K562 (cell line): Measurements from ENCODE around the gene ECI1. TPM values are rescaled to one million over a fixed set of nuclear protein-coding genes. Genes with fewer than 3 reads are reported as not detected.

Experiments
- CBFB ChIP-seq: sonication (generic); formaldehyde crosslinking; IDR thresholded peaks from 2 replicates; pipeline ENCODE4 v1.4.0; 2020; ENCODE audit warnings: mild to moderate bottlenecking, missing genetic modification reagents
- CCNT2 ChIP-seq: IDR thresholded peaks from 2 replicates; pipeline ENCODE4 v1.6.1; 2011; ENCODE audit warnings: borderline replicate concordance, low read depth, mild to moderate bottlenecking, moderate library complexity, mixed read lengths, low read length; ENCODE audit not compliant: insufficient read length; ENCODE audit errors: extremely low read depth
- CREBBP ChIP-seq: IDR thresholded peaks from one replicate; pipeline ENCODE4 v1.6.1; 2012; ENCODE audit warnings: low read depth, mild to moderate bottlenecking, control low read depth, inconsistent platforms, low read length
- FOSL1 ChIP-seq: fragments of 200-800 bp; sonication (Bioruptor generic); conservative IDR thresholded peaks from 2 replicates; pipeline ENCODE4 v1.6.1; 2016; ENCODE audit warnings: missing genetic modification characterization, missing compliant biosample characterization
- HIVEP1 ChIP-seq: fragments of 250-450 bp; sonication (Bioruptor Pico); IDR thresholded peaks from 2 replicates; pipeline ENCODE4 v1.4.0; 2020; ENCODE audit warnings: mild to moderate bottlenecking
- KDM4B ChIP-seq, 2 experiments: fragments of 450-650 bp in 1 of 2; sonication (generic) in 1 of 2; IDR thresholded peaks; 2 replicates each; pipeline ENCODE4 v1.6.1; 2016 to 2017; ENCODE audit warnings: borderline replicate concordance in 2 of 2, antibody characterized with exemption in 1 of 2, low read depth in 1 of 2, mild to moderate bottlenecking in 1 of 2
- MTA3 ChIP-seq: fragments of 450-650 bp; formaldehyde crosslinking; IDR thresholded peaks from 2 replicates; pipeline ENCODE4 v1.6.1; 2017; ENCODE audit warnings: mild to moderate bottlenecking, borderline replicate concordance
- PRMT5 ChIP-seq: sonication (generic); formaldehyde crosslinking; IDR thresholded peaks from 2 replicates; pipeline ENCODE4 v1.5.0; 2020; ENCODE audit warnings: missing genetic modification reagents
- RNF2 ChIP-seq: sonication (generic); IDR thresholded peaks from 2 replicates; pipeline ENCODE4 v1.6.1; 2016
- SMARCA4 ChIP-seq: fragments of 450-650 bp; IDR thresholded peaks from 2 replicates; pipeline ENCODE4 v1.6.1; 2016
- ZFP30 ChIP-seq: fragments of 250-450 bp; sonication (Bioruptor Pico); IDR thresholded peaks from 2 replicates; pipeline ENCODE4 v1.8.0; 2022; ENCODE audit warnings: moderate library complexity, mild to moderate bottlenecking, inconsistent platforms, borderline replicate concordance
- ZNF165 ChIP-seq: fragments of 250-450 bp; sonication (Bioruptor Pico); IDR thresholded peaks from 2 replicates; pipeline ENCODE4 v1.4.0; 2020; ENCODE audit warnings: borderline replicate concordance
- ZNF175 ChIP-seq: fragments of 200-800 bp; sonication (Bioruptor generic); IDR thresholded peaks from 2 replicates; pipeline ENCODE4 v1.6.1; 2016; ENCODE audit warnings: low read depth, mild to moderate bottlenecking, missing genetic modification characterization, missing compliant biosample characterization
- ZNF764 ChIP-seq: fragments of 250-450 bp; sonication (Bioruptor Pico); IDR thresholded peaks from 2 replicates; pipeline ENCODE4 v1.4.0; 2020; ENCODE audit warnings: low read depth, mild to moderate bottlenecking, moderate library complexity
- polyA plus RNA-seq, 8 experiments: library from polyadenylated mRNA; depleted of rRNA in 4 of 8; stranded (reverse) in 5 of 8; unstranded in 3 of 8; fragments of >200 nt; fragmentation: Nextera tagmentation in 2 of 8; fragmentation: Illumina TruSeq in 1 of 8; extraction: Ambion mirVana in 2 of 8; extraction: Trizol in 1 of 8; gene quantifications; 2 replicates each; pipeline versions ENCODE4 v1.2.1 to v1.2.3, GENCODE V29; 2011 to 2014; ENCODE audit warnings: inconsistent platforms in 1 of 8, missing spikeins in 1 of 8
- total RNA-seq, 7 experiments: library from RNA; depleted of rRNA in 6 of 7; stranded (reverse); fragments of >200 nt in 6 of 7; fragmentation: Illumina TruSeq in 2 of 7; extraction: Trizol in 2 of 7; gene quantifications; 2 replicates each; pipeline versions ENCODE4 v1.2.1 to v1.2.3, GENCODE V29; 2011 to 2021; ENCODE audit warnings: low replicate concordance in 1 of 7
- TF ChIP-seq, protein P1 (sequence below): sonication (generic); formaldehyde crosslinking; IDR thresholded peaks from 2 replicates; pipeline ENCODE4 v1.8.0; 2022; ENCODE audit warnings: mild to moderate bottlenecking, missing genetic modification reagents
- TF ChIP-seq, protein P2 (sequence below): sonication (generic); formaldehyde crosslinking; IDR thresholded peaks from 2 replicates; pipeline ENCODE4 v1.8.1; 2023; ENCODE audit warnings: mild to moderate bottlenecking, missing genetic modification reagents, moderate library complexity
- TF ChIP-seq, protein P3 (sequence below): sonication (generic); formaldehyde crosslinking; IDR thresholded peaks from 2 replicates; pipeline ENCODE4 v1.8.1; 2022; ENCODE audit warnings: missing genetic modification reagents
- TF ChIP-seq, protein P4 (sequence below): sonication (generic); formaldehyde crosslinking; IDR thresholded peaks from 2 replicates; pipeline ENCODE4 v1.8.0; 2022; ENCODE audit warnings: mild to moderate bottlenecking, low read depth, missing genetic modification reagents
- TF ChIP-seq, protein P5 (sequence below): fragments of 250-450 bp; sonication (Bioruptor Pico); IDR thresholded peaks from 2 replicates; pipeline ENCODE4 v1.4.0; 2020; ENCODE audit warnings: borderline replicate concordance

The ECI1 gene
- total and polyA plus RNA-seq, 9 of the 15 experiments (the other 6 are each of a cell fraction or from before 2014, with no cell fraction given) = 4.7 to 189 (median 54.0) TPM

DNA sequence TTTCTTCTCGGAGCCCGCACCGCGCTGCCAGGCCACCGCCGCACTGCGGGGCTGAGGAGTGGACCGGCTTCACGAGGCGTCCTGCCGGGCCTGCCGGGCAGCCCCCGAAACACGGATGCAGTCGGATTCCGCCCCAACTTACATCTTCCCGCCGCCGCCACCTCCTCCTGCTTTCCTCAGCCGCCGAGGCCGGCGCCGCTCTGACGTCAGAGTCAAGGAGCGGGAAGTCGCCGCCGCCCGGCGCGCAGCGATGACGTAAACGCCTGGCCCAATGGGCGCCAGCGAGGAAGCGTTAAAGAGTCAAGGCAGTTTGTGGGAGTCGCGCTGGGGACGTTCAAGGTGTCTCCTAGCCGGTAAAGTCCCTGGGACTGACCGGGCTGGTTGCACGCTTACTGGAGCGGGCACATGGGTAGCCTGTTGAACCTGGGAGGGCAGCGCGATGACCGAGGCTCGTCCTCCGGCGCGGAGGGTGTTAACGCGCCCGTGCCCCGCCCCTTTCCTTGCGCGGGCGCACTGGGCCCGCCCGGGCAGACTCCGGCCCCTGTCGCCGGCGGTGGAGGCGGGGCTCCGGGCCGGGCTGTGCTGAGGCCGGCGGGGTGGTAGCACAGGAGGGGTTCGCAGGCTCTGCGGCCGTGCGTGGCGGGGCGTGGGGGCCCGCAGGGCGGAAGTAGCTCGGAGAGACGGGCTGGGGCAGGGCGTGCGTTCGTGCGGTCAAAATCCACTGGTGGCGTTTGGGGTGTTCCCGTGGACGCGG is 16.7 kb upstream of the ECI1 start, which contains the start of gene RNPS1 (continued):
- TF ChIP-seq CCNT2 (no peak), RNF2 (peak; percentile 62; the same call in 1 of the 2 replicates), ZNF764 (CRISPR knock-in tag) (0 out of 2 replicates have a peak, but pooled peaks have one; percentile 6), SMARCA4 (no peak), ZFP30 (no peak), MTA3 (peak; percentile 86), ZNF175 (CRISPR knock-in tag) (0 out of 2 replicates have a peak, but pooled peaks have one; percentile 41), ZNF165 (CRISPR knock-in tag) (no peak), FOSL1 (tag) (peak; percentile 42; the same call in 1 of the 2 replicates), KDM4B (IDR thresholded peaks at IDR 0.05; ENCODE audit: borderline replicate concordance in 2 of 2, low read depth in 1 of 2) (peak in 1 of 2 experiments; percentile 80; a peak in 1 of 4 replicates), HIVEP1 (no peak), PRMT5 (CRISPR knock-in tag) (no peak), CBFB (peak; percentile 69; the same call in 1 of the 2 replicates), CREBBP (no peak)
- TF ChIP-seq, protein P1, sequence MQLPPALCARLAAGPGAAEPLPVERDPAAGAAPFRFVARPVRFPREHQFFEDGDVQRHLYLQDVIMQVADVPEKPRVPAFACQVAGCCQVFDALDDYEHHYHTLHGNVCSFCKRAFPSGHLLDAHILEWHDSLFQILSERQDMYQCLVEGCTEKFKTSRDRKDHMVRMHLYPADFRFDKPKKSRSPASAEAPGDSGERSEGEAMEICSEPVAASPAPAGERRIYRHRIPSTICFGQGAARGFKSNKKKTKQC (CRISPR knock-in tag) = peak; percentile 90
- TF ChIP-seq, protein P2, sequence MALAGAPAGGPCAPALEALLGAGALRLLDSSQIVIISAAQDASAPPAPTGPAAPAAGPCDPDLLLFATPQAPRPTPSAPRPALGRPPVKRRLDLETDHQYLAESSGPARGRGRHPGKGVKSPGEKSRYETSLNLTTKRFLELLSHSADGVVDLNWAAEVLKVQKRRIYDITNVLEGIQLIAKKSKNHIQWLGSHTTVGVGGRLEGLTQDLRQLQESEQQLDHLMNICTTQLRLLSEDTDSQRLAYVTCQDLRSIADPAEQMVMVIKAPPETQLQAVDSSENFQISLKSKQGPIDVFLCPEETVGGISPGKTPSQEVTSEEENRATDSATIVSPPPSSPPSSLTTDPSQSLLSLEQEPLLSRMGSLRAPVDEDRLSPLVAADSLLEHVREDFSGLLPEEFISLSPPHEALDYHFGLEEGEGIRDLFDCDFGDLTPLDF (CRISPR knock-in tag) = peak; percentile 98
- TF ChIP-seq, protein P3, sequence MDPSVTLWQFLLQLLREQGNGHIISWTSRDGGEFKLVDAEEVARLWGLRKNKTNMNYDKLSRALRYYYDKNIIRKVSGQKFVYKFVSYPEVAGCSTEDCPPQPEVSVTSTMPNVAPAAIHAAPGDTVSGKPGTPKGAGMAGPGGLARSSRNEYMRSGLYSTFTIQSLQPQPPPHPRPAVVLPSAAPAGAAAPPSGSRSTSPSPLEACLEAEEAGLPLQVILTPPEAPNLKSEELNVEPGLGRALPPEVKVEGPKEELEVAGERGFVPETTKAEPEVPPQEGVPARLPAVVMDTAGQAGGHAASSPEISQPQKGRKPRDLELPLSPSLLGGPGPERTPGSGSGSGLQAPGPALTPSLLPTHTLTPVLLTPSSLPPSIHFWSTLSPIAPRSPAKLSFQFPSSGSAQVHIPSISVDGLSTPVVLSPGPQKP (CRISPR knock-in tag) = 0 out of 2 replicates have a peak, but pooled peaks have one; percentile 15
- TF ChIP-seq, protein P4, sequence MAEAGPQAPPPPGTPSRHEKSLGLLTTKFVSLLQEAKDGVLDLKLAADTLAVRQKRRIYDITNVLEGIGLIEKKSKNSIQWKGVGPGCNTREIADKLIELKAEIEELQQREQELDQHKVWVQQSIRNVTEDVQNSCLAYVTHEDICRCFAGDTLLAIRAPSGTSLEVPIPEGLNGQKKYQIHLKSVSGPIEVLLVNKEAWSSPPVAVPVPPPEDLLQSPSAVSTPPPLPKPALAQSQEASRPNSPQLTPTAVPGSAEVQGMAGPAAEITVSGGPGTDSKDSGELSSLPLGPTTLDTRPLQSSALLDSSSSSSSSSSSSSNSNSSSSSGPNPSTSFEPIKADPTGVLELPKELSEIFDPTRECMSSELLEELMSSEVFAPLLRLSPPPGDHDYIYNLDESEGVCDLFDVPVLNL (CRISPR knock-in tag) = peak; percentile 94
- TF ChIP-seq, protein P5, sequence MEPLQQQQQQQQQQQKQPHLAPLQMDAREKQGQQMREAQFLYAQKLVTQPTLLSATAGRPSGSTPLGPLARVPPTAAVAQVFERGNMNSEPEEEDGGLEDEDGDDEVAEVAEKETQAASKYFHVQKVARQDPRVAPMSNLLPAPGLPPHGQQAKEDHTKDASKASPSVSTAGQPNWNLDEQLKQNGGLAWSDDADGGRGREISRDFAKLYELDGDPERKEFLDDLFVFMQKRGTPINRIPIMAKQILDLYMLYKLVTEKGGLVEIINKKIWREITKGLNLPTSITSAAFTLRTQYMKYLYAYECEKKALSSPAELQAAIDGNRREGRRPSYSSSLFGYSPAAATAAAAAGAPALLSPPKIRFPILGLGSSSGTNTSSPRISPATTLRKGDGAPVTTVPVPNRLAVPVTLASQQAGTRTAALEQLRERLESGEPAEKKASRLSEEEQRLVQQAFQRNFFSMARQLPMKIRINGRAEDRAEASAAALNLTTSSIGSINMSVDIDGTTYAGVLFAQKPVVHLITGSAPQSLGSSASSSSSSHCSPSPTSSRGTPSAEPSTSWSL (CRISPR knock-in tag) = no peak
